Fibroblast of lung (primary cell): ENCODE results near the gene TUBGCP3. TPM values are rescaled to one million over a fixed set of nuclear protein-coding genes. Genes with fewer than 3 reads are reported as not detected.

ENCODE experiments used
- DNase-seq, 2 donors: peaks; one replicate each; pipeline versions ENCODE4 v3.0.0 to v3.0.0-alpha.2; 2010; ENCODE audit warnings: low read depth in 2 of 2
- H2AFZ ChIP-seq: 2 replicates; pipeline ENCODE4 v1.5.1; 2012; ENCODE audit warnings: low read length, control low read depth, inconsistent platforms
- H3K27ac ChIP-seq: 2 replicates; pipeline ENCODE4 v1.5.1; 2011; ENCODE audit warnings: low read length, control low read depth; ENCODE audit not compliant: insufficient read depth
- H3K27me3 ChIP-seq: 2 replicates; pipeline ENCODE4 v1.5.1; 2011; ENCODE audit warnings: mild to moderate bottlenecking, low read length; ENCODE audit not compliant: control insufficient read depth, insufficient read depth
- H3K36me3 ChIP-seq: 2 replicates; pipeline ENCODE4 v1.5.1; 2011; ENCODE audit warnings: low read length; ENCODE audit not compliant: control insufficient read depth, insufficient read depth
- H3K4me1 ChIP-seq: 2 replicates; pipeline ENCODE4 v1.5.1; 2011; ENCODE audit warnings: low read length; ENCODE audit not compliant: control insufficient read depth, insufficient read depth; ENCODE audit errors: extremely low read depth
- H3K4me2 ChIP-seq: 2 replicates; pipeline ENCODE4 v1.5.1; 2011; ENCODE audit warnings: low read length, control low read depth; ENCODE audit not compliant: insufficient read depth; ENCODE audit errors: extremely low read depth
- H3K4me3 ChIP-seq, 4 experiments: fragments of 200-600 bp in 1 of 4; sonication (generic) in 1 of 4; replicated peaks in 1 of 4; 2 replicates each; pipeline ENCODE4 v1.5.1; 2011 to 2016; ENCODE audit warnings: low read length in 4 of 4, low read depth in 3 of 4, mild to moderate bottlenecking in 3 of 4, control low read depth in 2 of 4, inconsistent platforms in 1 of 4, mixed read lengths in 1 of 4; ENCODE audit not compliant: insufficient read depth in 1 of 4; ENCODE audit errors: control extremely low read depth in 1 of 4
- H3K79me2 ChIP-seq: 2 replicates; pipeline ENCODE4 v1.5.1; 2012; ENCODE audit warnings: mild to moderate bottlenecking, low read length, inconsistent platforms; ENCODE audit not compliant: control insufficient read depth, insufficient read depth
- H3K9ac ChIP-seq: 2 replicates; pipeline ENCODE4 v1.5.1; 2011; ENCODE audit warnings: mild to moderate bottlenecking, low read length, control low read depth; ENCODE audit not compliant: insufficient read depth
- H3K9me3 ChIP-seq: 2 replicates; pipeline ENCODE4 v1.5.1; 2012; ENCODE audit warnings: low read depth, low read length; ENCODE audit not compliant: control insufficient read depth, insufficient read depth
- H4K20me1 ChIP-seq: 2 replicates; pipeline ENCODE4 v1.5.1; 2011; ENCODE audit warnings: low read length; ENCODE audit not compliant: control insufficient read depth, insufficient read depth; ENCODE audit errors: extremely low read depth
- CTCF ChIP-seq, 2 donors: IDR thresholded peaks in 1 of 2; conservative IDR thresholded peaks in 1 of 2; 1 replicate in 1 of 2; 2 replicates in 1 of 2; pipeline ENCODE4 v1.5.1; 2011 to 2012; ENCODE audit warnings: low read length in 2 of 2, control low read depth in 1 of 2, inconsistent platforms in 1 of 2, low read depth in 1 of 2, mild to moderate bottlenecking in 1 of 2
- EZH2 ChIP-seq: IDR thresholded peaks from 2 replicates; pipeline ENCODE4 v1.5.1; 2012; ENCODE audit warnings: low read length, control low read depth, mild to moderate bottlenecking; ENCODE audit errors: missing control alignments
- polyA plus RNA-seq, 2 donors: library from polyadenylated mRNA; depleted of rRNA in 1 of 2; stranded (reverse) in 1 of 2; unstranded in 1 of 2; fragments of >200 nt; gene quantifications; 2 replicates each; pipeline ENCODE4 v1.2.1, GENCODE V29; 2011 to 2012; ENCODE audit warnings: missing spikeins in 1 of 2
- total RNA-seq: library from RNA; depleted of rRNA; stranded (reverse); fragments of >200 nt; gene quantifications from 2 replicates; pipeline ENCODE4 v1.2.1, GENCODE V29; 2014

The TUBGCP3 gene
- total and polyA plus RNA-seq, 2 donors (not counting 1 experiment from before 2014, with no cell fraction given), result 14.5 to 17.2 TPM

- no peak overlapping the region for H2AFZ ChIP-seq
- H3K9ac ChIP-seq, result no peak overlapping the region
- DNase-seq, result no peak
- no peaks in the 10 kb centered on the region for H3K36me3 ChIP-seq
- H4K20me1 ChIP-seq, result no peaks in the 10 kb centered on the region
- no peak overlapping the region for H3K4me3 ChIP-seq
- no peak overlapping the region for H3K27ac ChIP-seq
- no peak overlapping the region for H3K4me2 ChIP-seq
- H3K9me3 ChIP-seq, result no peaks in the 10 kb centered on the region
- H3K4me1 ChIP-seq, result no peaks in the 10 kb centered on the region
- H3K27me3 ChIP-seq, result no peaks in the 10 kb centered on the region
- H3K79me2 ChIP-seq, result no peaks in the 10 kb centered on the region
- TF ChIP-seq CTCF (conservative IDR thresholded peaks at IDR 0.05 in 1 of 2, IDR thresholded peaks at IDR 0.05 in 1 of 2; ENCODE audit: low read depth in 1 of 2, low read length in 2 of 2) (peak; percentile 20 to 43), EZH2 (no peak)
These were observed 144.6 kb downstream of the TUBGCP3 start for GRCh38 chr13:112443191-112443994.

- Histone ChIP-seq H3K9ac (no peak overlapping the region), H4K20me1 (no peaks in the 10 kb centered on the region), H3K9me3 (no peaks in the 10 kb centered on the region), H3K4me1 (no peaks in the 10 kb centered on the region), H3K4me2 (no peak overlapping the region), H3K79me2 (no peaks in the 10 kb centered on the region), H2AFZ (no peak overlapping the region), H3K4me3 (no peak overlapping the region), H3K27ac (no peak overlapping the region), H3K36me3 (no peaks in the 10 kb centered on the region), H3K27me3 (no peaks in the 10 kb centered on the region)
- peak in 1 of 2 donors; percentile 12 for DNase-seq
- TF ChIP-seq EZH2 (no peak), CTCF (conservative IDR thresholded peaks at IDR 0.05 in 1 of 2, IDR thresholded peaks at IDR 0.05 in 1 of 2; ENCODE audit: low read depth in 1 of 2, low read length in 2 of 2) (no peak)
These were observed 145.4 kb downstream of the TUBGCP3 start for GRCh38 chr13:112442483-112443090.

GRCh38 chr13:112441779-112442310 lies 146.1 kb downstream of the TUBGCP3 start:
- TF ChIP-seq EZH2, result no peak
- no peak for TF ChIP-seq CTCF (conservative IDR thresholded peaks at IDR 0.05 in 1 of 2, IDR thresholded peaks at IDR 0.05 in 1 of 2; ENCODE audit: low read depth in 1 of 2, low read length in 2 of 2)

More at GRCh38 chr13:112441779-112442310, 146.1 kb downstream of the TUBGCP3 start:
- no peak overlapping the region for H3K4me2 ChIP-seq
- no peaks in the 10 kb centered on the region for H3K27me3 ChIP-seq
- no peaks in the 10 kb centered on the region for H3K4me1 ChIP-seq
- H3K36me3 ChIP-seq, result no peaks in the 10 kb centered on the region
- H2AFZ ChIP-seq, result no peak overlapping the region
- no peaks in the 10 kb centered on the region for H3K9me3 ChIP-seq
- no peaks in the 10 kb centered on the region for H4K20me1 ChIP-seq
- H3K9ac ChIP-seq, result no peak overlapping the region
- no peak overlapping the region for H3K27ac ChIP-seq
- no peaks in the 10 kb centered on the region for H3K79me2 ChIP-seq
- no peak for DNase-seq
- no peak overlapping the region for H3K4me3 ChIP-seq
